MCF 10A (cell line): ENCODE measurements around the gene COL6A2. TPM values are rescaled to one million over a fixed set of nuclear protein-coding genes. Genes with fewer than 3 reads are reported as not detected.

Experiments used
- BruUV-seq: library from RNA; stranded (reverse); fragments of 400-500 nt; replicated peaks from 2 replicates; lab custom pipeline; 2021; lab: Mats Ljungman, UMichigan
- CTCF ChIA-PET: fragments of 300-600 bp; sonication (Branson Sonifier 250); formaldehyde crosslinking; extraction: SDS; loops from one replicate; lab custom pipeline; 2021; ENCODE audit warnings: antibody characterized with exemption, inconsistent platforms; lab: Yijun Ruan, JAX
- POLR2A ChIA-PET: fragments of 300-600, 350-650 bp; sonication (Branson Sonifier 250); formaldehyde crosslinking; extraction: SDS; loops from one replicate; lab custom pipeline; 2020; ENCODE audit warnings: antibody characterized with exemption, inconsistent platforms; lab: Yijun Ruan, JAX
- DNase-seq: peaks from one replicate; pipeline ENCODE4 v3.0.0-alpha.2; 2018; ENCODE audit not compliant: unreplicated experiment
- H3K27ac Mint-ChIP-seq: one replicate; pipeline ENCODE4 v1.8.0; 2022; ENCODE audit warnings: mild to moderate bottlenecking, low read depth, mixed read lengths; ENCODE audit not compliant: unreplicated experiment
- H3K27me3 Mint-ChIP-seq: one replicate; pipeline ENCODE4 v1.8.0; 2022; ENCODE audit warnings: mixed read lengths; ENCODE audit not compliant: insufficient read depth, unreplicated experiment
- H3K36me3 Mint-ChIP-seq: one replicate; pipeline ENCODE4 v1.8.0; 2022; ENCODE audit warnings: mild to moderate bottlenecking, moderate library complexity, mixed read lengths; ENCODE audit not compliant: insufficient read depth, unreplicated experiment
- H3K4me1 Mint-ChIP-seq: one replicate; pipeline ENCODE4 v1.8.0; 2022; ENCODE audit warnings: mixed read lengths; ENCODE audit not compliant: insufficient read depth, unreplicated experiment
- H3K4me3 Mint-ChIP-seq: one replicate; pipeline ENCODE4 v1.8.0; 2022; ENCODE audit warnings: mild to moderate bottlenecking, moderate library complexity, mixed read lengths; ENCODE audit not compliant: unreplicated experiment
- H3K9me3 Mint-ChIP-seq: one replicate; pipeline ENCODE4 v1.8.0; 2022; ENCODE audit warnings: mixed read lengths; ENCODE audit not compliant: unreplicated experiment
- intact Hi-C: fragments of 100-400 bp; cut with micrococcal nuclease; formaldehyde crosslinking; loops from 2 replicates; pipeline ENCODE4 v1.14.1; 2022
- total RNA-seq: library from RNA; stranded (reverse); gene quantifications from 2 replicates; pipeline ENCODE4 v1.2.3, GENCODE V29; 2022
- TF ChIP-seq, protein P1 (sequence below): fragments of 200-600 bp; IDR thresholded peaks from one replicate; pipeline ENCODE4 v1.8.0; 2022; ENCODE audit warnings: antibody characterized with exemption, mild to moderate bottlenecking; ENCODE audit not compliant: unreplicated experiment

The COL6A2 gene
- total RNA-seq, 1 experiment from 2014 or later = 0.61 TPM

DNA sequence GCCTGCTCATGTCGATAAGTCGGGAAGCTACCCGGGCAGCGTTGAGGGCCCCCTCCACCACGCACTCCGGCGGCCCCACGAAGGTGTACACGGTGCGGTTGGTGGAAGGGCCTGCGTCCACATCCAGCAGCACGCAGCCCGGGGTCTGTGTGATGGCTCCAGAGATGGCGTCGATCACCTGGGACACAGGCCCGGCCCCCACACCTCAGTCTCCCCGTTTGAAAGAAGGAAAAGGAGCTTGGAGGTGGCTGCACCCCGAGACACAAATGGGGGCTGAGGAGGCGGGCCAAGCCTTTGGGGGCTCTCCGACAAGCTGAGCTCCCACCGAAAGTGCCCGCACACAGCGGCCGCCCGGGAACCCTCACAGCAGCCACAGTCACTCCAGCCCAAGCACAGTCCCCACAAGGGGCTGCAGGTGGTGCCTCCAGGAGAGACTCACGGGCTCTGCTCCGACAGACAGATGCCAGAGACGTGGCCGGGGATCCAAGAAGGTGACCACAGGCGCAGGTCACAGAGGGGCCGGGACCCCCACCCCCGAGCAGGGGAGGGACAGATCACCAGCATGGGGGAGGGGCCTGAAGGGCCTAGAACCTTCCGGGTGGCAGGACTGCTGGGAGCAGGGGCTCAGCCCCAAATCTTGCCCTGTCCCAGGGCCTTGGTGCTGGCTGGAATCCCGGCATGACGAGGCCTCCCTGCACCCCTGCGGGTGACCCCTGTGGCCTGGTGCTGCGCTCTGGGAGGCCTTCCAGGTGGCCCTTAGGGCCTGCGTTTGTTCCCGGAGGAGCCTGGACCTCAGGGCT, 56.4 kb downstream of the COL6A2 start:
- DNase-seq = no peak
- POLR2A ChIA-PET = no interaction called here
- H3K4me3 Mint-ChIP-seq = no peak overlapping the region
- CTCF ChIA-PET = interaction anchor here (1.4 kb wide), 1 partner anchor 12 kb away, joined by 4 read pairs; no protein-coding TSS in a partner anchor
- H3K4me1 Mint-ChIP-seq = peaks cover 1% of the 10 kb centered on the region
- H3K27ac Mint-ChIP-seq = no peak overlapping the region
- no peaks in the 10 kb centered on the region for H3K36me3 Mint-ChIP-seq
- BruUV-seq = no TSS peak
- H3K27me3 Mint-ChIP-seq = no peaks in the 10 kb centered on the region
- TF ChIP-seq, protein P1, sequence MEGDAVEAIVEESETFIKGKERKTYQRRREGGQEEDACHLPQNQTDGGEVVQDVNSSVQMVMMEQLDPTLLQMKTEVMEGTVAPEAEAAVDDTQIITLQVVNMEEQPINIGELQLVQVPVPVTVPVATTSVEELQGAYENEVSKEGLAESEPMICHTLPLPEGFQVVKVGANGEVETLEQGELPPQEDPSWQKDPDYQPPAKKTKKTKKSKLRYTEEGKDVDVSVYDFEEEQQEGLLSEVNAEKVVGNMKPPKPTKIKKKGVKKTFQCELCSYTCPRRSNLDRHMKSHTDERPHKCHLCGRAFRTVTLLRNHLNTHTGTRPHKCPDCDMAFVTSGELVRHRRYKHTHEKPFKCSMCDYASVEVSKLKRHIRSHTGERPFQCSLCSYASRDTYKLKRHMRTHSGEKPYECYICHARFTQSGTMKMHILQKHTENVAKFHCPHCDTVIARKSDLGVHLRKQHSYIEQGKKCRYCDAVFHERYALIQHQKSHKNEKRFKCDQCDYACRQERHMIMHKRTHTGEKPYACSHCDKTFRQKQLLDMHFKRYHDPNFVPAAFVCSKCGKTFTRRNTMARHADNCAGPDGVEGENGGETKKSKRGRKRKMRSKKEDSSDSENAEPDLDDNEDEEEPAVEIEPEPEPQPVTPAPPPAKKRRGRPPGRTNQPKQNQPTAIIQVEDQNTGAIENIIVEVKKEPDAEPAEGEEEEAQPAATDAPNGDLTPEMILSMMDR = no peak
- no peaks in the 10 kb centered on the region for H3K9me3 Mint-ChIP-seq
- intact Hi-C loops = no loop called here

DNA sequence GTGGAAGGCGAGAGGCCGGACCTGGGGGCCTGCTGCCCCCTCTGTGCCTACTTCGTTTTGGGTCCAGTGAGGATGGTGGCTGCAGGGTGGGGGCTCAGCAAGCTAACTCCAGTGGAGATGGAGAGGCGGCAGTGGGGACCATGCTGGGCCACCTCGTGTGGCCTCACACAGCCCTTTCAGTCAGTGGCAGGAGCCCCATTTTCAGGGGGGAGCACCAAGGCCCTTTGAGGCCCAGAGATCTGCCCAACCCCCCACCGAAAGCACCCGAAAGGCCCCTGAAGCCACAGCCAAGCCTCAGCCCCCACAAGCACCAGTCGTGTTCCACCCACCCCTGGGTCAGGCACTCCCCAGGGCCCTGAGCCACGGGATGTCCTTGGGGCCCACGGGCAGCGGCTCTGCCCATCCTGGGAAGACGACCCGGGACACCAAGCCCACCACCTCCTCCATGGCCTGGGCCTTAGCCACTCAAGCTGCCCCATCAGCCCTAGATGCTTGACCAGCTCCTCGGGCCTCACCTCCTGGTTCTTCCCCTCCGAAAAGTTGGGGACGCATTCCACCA, 57.1 kb downstream of the COL6A2 start:
- TF ChIP-seq, protein P1 = no peak
- Mint-ChIP-seq H3K4me3 (no peak overlapping the region), H3K36me3 (no peaks in the 10 kb centered on the region), H3K9me3 (no peaks in the 10 kb centered on the region), H3K27me3 (no peaks in the 10 kb centered on the region), H3K27ac (no peak overlapping the region), H3K4me1 (peaks cover 5% of the 10 kb centered on the region)
- intact Hi-C loops = no loop called here
- no peak for DNase-seq
- CTCF ChIA-PET = no interaction called here
- no TSS peak for BruUV-seq
- POLR2A ChIA-PET = no interaction called here

DNA sequence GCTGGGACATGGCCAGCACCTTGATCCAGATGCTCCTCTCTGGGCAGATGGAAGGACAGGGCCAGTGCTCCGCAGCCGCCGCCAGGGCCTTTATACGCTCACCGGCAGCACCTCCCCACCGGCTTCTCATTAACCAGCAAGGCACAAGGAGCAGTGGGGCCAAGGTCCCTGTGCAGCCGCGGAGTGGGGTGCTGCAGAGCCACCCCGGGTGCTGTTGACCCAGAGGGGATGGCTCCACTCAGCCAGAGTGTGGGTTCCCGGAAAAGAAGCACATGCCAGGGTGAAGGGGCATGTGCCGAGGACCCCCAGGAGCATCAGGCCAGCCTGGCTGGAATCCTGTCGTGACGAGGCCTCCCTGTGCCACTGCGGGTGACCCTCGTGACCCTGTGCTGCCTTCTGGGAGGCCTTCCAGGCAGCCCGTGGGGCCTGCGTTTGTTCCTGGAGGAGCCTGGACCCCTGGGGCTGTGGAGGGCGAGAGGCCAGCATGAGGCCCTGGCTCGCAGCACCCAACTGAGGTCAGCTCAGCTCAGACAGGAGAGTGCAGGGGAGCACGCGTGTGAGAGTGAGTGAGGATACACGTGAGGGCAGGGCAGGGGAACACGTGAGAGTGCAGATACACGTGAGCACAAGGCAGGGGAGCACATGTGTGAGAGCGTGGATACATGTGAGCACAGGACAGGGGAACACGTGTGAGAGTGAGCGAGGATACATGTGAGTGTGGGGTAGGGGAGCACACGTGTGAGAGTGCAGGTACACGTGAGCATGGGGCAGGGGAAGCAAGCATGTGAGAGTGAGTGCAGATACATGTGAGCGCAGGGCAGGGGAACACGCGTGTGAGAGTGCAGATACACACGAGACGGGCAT, 57.8 kb downstream of the COL6A2 start, which contains the start of gene FTCD:
Gene FTCD, minus strand, starts transcription at position 66 of the 864 bp plus-strand sequence. Its CDS starts 56 bp downstream, at position 10.
- no peaks in the 10 kb centered on the region for H3K27me3 Mint-ChIP-seq
- ChIA-PET CTCF (no interaction called here), POLR2A (no interaction called here)
- H3K36me3 Mint-ChIP-seq = no peaks in the 10 kb centered on the region
- no peaks in the 10 kb centered on the region for H3K9me3 Mint-ChIP-seq
- H3K4me1 Mint-ChIP-seq = peaks cover 5% of the 10 kb centered on the region
- no TSS peak for BruUV-seq
- no peak within 1 kb of the TSS for H3K27ac Mint-ChIP-seq
- intact Hi-C loops = no loop called here
- no peak for DNase-seq
- TF ChIP-seq, protein P1 = no peak
- H3K4me3 Mint-ChIP-seq = no peak within 1 kb of the TSS

DNA sequence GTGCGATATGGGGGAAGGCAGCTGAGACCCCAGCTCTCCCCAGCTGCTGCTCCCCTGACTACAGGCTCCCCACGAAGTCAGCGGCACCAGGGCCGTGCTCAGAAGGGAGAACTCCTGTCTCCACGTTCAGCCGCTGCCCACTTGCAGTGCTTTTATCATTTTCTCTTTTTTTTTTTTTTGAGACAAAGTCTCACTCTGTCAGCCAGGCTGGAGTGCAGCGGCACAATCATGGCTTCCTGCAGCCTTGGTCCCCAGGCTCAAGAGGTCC, 58.4 kb downstream of the COL6A2 start:
- BruUV-seq = no TSS peak
- no peaks in the 10 kb centered on the region for H3K27me3 Mint-ChIP-seq

More for the DNA sequence above, 58.4 kb downstream of the COL6A2 start:
- TF ChIP-seq, protein P1 = no peak
- peaks cover 5% of the 10 kb centered on the region for H3K4me1 Mint-ChIP-seq
- POLR2A ChIA-PET = no interaction called here
- intact Hi-C loops = no loop called here
- no peaks in the 10 kb centered on the region for H3K36me3 Mint-ChIP-seq
- H3K27ac Mint-ChIP-seq = no peak overlapping the region
- DNase-seq = no peak
- H3K4me3 Mint-ChIP-seq = no peak overlapping the region
- CTCF ChIA-PET = no interaction called here
- H3K9me3 Mint-ChIP-seq = no peaks in the 10 kb centered on the region
